Neutrophil (primary cell): ENCODE measurements around the gene TMEM258.

Source experiments
- H3K27ac ChIP-seq: fragments of 200-600 bp; sonication (generic); 2 replicates; pipeline ENCODE4 v1.5.1; 2016; ENCODE audit warnings: mild to moderate bottlenecking, moderate library complexity
- H3K27me3 ChIP-seq: fragments of 200-600 bp; sonication (generic); 2 replicates; pipeline ENCODE4 v1.6.0; 2016; ENCODE audit warnings: mild to moderate bottlenecking
- H3K36me3 ChIP-seq: fragments of 200-600 bp; sonication (generic); 2 replicates; pipeline ENCODE4 v1.5.1; 2017
- H3K4me1 ChIP-seq, 2 experiments: fragments of 200-600 bp in 1 of 2; sonication (generic) in 1 of 2; 1 replicate in 1 of 2; 2 replicates in 1 of 2; pipeline versions ENCODE4 v1.5.1 to v1.6.1; 2013 to 2016; ENCODE audit warnings: low read depth in 1 of 2, low read length in 1 of 2, mild to moderate bottlenecking in 1 of 2, moderate library complexity in 1 of 2; ENCODE audit not compliant: control insufficient read depth in 1 of 2, insufficient read depth in 1 of 2
- H3K4me3 ChIP-seq, 2 experiments: fragments of 200-600 bp in 1 of 2; sonication (generic) in 1 of 2; 1 replicate in 1 of 2; 2 replicates in 1 of 2; pipeline ENCODE4 v1.5.1; 2013 to 2016; ENCODE audit warnings: low read depth in 1 of 2, low read length in 1 of 2, mild to moderate bottlenecking in 1 of 2, moderate library complexity in 1 of 2
- H3K9me3 ChIP-seq: fragments of 200-600 bp; sonication (generic); 2 replicates; pipeline ENCODE4 v1.5.1; 2016
- CTCF ChIP-seq: fragments of 200-600 bp; sonication (generic); IDR thresholded peaks from 2 replicates; pipeline ENCODE4 v1.5.1; 2016; ENCODE audit warnings: antibody characterized with exemption

The TMEM258 gene

DNA sequence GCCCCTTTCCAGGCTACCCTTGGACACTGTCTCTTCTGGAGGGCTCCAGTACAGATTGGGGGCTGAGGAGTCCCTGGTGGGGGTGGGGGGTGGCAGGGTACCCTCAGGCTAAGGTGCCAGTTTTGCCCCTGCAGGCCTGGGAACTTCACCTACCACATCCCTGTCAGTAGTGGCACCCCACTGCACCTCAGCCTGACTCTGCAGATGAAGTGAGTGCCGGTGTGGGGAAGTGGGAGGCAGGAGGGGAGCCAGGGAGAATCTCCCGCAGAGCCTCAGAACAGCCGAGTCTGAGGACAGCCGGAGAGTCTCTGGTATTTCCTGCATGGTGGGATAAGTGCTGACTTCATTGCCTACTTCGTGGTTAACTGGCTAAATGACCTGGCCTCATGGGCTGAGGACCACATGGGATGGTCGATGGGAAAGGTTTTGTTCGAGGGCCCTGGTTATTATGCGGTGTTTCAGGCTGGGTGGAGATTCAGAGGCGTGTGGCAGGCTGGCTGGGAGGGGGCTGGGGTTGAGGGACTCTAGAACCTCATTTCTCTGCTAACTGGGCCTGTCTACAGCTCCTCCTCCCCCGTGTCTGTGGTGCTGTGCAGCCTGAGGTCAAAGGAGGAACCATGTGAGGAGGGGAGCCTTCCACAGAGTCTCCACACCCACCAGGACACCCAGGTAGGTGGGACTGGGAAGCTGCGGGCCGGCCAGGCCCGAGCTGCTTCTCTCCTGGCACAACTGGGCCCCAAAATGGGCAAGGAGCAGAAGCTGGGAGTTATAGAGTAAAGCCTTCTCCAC is 8.5 kb downstream of the TMEM258 start:
- H3K27me3 ChIP-seq: no peaks in the 10 kb centered on the region
- no peak overlapping the region for H3K27ac ChIP-seq
- no peaks in the 10 kb centered on the region for H3K9me3 ChIP-seq
- no peak for TF ChIP-seq CTCF
- no peaks in the 10 kb centered on the region for H3K4me1 ChIP-seq
- no peak overlapping the region for H3K4me3 ChIP-seq
- H3K36me3 ChIP-seq: peaks cover 61% of the 10 kb centered on the region

DNA sequence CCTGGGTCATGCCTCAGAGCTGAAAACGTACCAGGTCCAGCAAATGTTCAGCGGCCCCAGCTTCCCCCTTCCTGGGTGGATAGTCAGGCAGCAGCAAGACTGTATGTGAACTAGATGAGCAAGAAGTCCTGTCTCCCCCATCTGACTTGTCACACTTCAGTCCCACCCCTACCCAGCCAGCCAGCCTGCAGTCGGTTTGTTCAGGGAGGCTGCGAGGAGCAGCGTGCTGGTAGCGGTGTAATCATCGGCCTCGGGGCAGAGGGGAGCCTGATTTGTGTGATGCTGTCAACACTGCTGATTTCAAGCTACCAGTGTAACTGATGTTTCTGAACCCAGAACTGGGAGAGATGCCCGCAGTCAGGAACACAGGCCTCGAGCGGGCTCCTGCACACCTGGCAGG is 9.6 kb downstream of the TMEM258 start:
- Histone ChIP-seq H3K36me3 (peaks cover 50% of the 10 kb centered on the region), H3K9me3 (no peaks in the 10 kb centered on the region)

DNA sequence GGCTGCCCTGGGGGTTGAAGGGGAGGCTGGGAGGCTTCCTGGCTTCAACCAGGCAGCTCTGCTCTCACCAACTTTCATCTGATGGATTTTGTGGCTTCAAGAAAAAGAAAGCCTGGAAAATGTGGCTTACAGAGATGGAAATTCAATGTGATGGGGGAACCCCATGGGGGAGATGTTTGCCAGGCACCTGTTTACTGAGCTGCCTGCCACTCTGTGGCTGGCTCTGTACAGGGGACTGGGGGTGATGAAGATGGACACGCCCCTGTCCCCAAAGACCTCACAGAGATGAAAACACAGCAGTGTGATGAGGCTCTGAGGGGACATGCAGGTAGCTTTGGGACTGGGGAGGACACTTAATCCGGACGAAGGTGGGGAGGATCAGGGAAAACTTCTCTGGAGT is 10.1 kb downstream of the TMEM258 start:
- no peak overlapping the region for H3K4me3 ChIP-seq
- H3K27ac ChIP-seq: no peak overlapping the region
- no peak for TF ChIP-seq CTCF
- H3K36me3 ChIP-seq: peaks cover 45% of the 10 kb centered on the region
- peaks cover 3 to 5% of the 10 kb centered on the region in 2 experiments for H3K4me1 ChIP-seq
- peaks cover 13% of the 10 kb centered on the region for H3K27me3 ChIP-seq
- no peaks in the 10 kb centered on the region for H3K9me3 ChIP-seq

More for the DNA sequence above, 9.6 kb downstream of the TMEM258 start:
- Histone ChIP-seq H3K27ac (no peak overlapping the region), H3K4me1 (no peaks in the 10 kb centered on the region), H3K4me3 (no peak overlapping the region), H3K27me3 (peaks cover 8% of the 10 kb centered on the region)
- TF ChIP-seq CTCF: no peak

DNA sequence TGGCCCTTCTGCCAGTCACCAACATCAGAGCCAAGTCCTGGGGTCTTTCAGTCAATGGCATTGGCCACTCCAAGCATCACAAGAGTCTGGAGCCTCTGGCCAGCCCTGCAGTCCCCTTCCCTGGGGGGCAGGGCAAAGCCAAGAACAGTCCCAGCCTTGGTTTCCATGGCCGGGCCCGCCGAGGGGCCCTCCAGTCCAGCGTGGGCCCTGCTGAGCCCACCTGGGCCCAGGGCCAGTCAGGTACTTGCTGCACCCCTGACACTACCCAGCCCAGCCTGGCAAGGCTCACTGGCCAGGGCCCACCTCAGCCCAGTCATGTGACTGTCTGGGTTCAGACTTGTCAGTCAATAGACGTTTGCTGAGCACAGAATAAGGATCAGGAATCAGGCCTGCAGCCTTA is 10.8 kb downstream of the TMEM258 start:
- peaks cover 38% of the 10 kb centered on the region for H3K36me3 ChIP-seq
- H3K9me3 ChIP-seq: no peaks in the 10 kb centered on the region
- no peak overlapping the region for H3K27ac ChIP-seq
- peaks cover 8 to 9% of the 10 kb centered on the region in 2 experiments for H3K4me1 ChIP-seq
- H3K4me3 ChIP-seq: no peak overlapping the region
- peaks cover 20% of the 10 kb centered on the region for H3K27me3 ChIP-seq
- TF ChIP-seq CTCF: no peak

DNA sequence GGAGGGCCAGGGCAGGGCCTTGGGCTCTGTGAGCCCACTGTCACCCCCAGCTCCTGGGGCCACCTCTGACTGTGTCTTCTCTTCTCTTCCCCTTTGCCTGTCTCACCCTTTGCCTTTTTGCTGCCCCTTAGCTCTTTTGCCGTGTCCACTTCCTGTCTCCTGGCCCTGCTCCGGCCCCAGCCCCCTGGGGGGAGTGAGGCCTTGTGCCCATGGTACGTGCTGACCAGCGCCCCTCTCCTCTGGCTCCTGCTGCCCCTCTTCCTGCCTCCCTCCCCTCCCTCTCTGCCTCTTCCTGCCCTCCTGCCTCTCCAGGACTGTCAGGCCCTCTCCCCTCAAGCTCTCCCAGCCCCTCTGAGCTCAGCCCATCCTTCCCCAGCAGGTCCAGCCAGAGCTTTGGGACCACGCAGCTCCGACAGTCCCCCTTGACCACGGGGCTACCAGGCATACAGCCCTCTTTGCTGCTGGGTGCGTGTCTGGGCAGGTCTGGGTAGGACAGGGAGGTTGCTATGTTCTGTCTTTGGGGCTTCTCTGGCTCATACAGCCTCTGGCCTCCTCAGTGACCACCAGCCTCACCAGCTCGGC is 11.7 kb downstream of the TMEM258 start:
- Histone ChIP-seq H3K9me3 (no peaks in the 10 kb centered on the region), H3K27ac (no peak overlapping the region), H3K4me3 (no peak overlapping the region), H3K27me3 (peaks cover 26% of the 10 kb centered on the region), H3K4me1 (peaks cover 8 to 9% of the 10 kb centered on the region in 2 experiments), H3K36me3 (peaks cover 29% of the 10 kb centered on the region)
- no peak for TF ChIP-seq CTCF
